Measurements from ENCODE around the gene POC1A.
"Not testable (repeated sequence)": the region's sequence is repeated elsewhere in the genome, so short reads cannot be mapped to it uniquely, and the experiment has no call there.

POC1A gene

DNA sequence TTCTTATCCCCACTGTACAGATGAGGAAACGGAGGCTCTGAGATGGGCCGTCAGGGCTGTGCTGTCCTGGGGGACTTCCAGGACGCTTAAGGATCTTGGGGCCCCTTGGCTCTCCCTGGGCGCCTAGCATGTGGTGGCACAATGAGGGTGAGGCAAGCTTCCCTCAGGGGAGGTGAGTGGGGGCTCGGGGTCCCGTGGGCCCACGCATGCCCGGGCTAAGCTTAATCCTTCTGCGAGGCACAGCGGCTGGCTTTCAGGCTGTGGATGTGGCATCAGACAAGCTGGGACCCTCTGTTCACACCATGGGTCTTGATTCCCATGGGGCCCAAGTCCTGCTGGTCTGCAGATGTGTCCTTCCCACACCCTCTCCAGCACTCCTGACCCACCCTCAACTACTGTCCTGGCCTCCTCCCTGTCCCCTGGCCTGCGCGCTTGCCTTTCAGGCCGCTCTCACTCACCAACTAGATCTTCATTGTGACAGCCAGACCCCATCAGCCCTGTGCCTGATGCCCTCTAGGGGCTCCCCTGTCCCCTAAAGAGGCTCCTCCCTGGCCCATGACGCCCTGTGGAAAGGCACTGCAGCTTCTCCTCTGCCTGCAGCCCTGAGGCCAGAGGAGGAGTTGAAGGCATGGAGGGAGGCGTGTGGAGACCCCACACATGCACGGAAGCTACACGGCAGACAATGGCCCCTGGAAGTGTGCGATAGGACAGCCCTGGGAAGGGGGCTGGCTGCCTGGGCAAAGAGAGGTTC lies 109.2 kb downstream of the POC1A start:
- no peak for DNase-seq (ENCODE audit: low read depth)

GRCh38 chr3:52043750-52044149 lies 110.5 kb downstream of the POC1A start:
- DNase-seq (ENCODE audit: low read depth) = no peak

DNA sequence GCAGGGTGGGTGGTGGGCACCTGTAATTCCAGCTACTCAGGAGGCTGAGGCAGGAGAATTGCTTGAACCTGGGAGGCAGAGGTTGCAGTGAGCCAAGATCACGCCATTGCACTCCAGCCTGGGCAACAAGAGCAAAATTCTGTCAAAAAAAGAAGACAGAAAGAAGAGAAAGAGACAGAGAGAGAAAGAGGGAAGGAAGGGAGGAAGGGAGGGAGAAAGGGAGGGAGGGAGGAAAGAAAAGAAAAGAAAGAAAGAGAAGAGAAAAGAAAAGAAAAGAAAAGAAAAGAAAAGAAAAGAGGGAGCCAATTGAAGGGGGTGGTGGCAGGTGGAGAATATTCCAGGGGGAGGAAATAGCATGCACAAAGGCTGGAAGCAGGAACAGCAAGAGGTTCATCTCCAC lies 111.2 kb downstream of the POC1A start:
- DNase-seq (ENCODE audit: low read depth) = not testable (repeated sequence)

- DNase-seq (ENCODE audit: low read depth) = no peak
These were observed 113.0 kb downstream of the POC1A start for GRCh38 chr3:52041118-52041731.

DNA sequence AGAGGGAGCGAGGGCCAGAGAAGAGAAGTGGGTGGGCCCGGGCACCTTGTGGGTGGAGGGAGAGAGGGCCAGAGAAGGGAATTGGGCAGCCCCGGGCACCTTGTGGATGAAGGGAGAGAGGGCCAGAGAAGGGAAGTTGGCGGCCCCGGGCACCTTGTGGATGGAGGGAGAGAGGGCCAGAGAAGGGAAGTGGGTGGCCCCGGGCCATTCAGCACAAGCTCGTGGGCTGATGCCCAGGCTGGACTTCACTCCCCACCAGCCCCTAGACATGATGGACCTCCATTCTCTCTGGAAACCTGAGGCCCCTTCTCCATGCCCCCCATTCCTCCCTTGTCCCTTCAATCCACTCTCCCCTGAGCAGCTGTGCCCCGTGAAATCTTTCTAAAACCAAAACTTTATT lies 113.6 kb downstream of the POC1A start:
- no peak for DNase-seq (ENCODE audit: low read depth)

DNA sequence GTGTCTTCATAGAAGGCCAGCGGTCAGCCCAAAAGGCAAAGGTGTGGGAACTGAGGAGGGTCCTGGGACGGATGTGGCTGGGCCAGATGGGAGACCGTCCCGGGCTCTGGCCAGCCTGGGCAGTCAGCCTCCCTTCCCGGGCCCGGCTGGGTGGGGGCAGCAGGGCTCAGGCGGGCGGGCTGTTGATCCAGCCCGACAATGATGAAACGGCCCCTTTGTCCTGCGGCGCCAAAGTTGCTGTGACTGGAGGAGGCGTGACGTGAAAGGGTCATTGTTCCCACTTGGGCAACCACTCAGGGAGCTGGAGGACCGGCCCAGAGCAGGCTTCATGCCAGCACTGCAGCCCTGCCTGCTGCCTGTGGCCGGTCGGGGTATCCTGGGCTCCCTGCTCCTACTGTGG lies 114.4 kb downstream of the POC1A start:
- no peak for DNase-seq (ENCODE audit: low read depth)

DNA sequence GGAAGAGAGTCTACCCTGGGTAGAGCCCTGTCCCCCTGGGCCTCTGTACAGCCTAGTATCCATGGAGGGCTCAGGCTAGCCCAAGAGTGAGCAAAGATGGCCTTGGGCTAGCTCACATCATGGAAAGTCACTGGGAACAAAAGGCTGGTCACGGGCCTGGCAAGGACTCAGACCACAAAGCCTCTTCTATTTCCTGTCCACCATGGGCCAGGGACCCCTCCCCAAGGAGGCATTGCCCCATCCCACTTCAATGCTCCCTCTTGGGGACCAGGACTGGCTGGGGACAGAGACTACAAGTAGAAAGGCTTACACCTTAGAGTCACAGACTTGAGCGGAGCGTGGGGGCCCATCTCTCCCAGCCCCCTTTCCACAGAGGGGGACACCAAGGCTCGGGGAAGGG lies 114.8 kb downstream of the POC1A start:
- DNase-seq (ENCODE audit: low read depth) = no peak

DNA sequence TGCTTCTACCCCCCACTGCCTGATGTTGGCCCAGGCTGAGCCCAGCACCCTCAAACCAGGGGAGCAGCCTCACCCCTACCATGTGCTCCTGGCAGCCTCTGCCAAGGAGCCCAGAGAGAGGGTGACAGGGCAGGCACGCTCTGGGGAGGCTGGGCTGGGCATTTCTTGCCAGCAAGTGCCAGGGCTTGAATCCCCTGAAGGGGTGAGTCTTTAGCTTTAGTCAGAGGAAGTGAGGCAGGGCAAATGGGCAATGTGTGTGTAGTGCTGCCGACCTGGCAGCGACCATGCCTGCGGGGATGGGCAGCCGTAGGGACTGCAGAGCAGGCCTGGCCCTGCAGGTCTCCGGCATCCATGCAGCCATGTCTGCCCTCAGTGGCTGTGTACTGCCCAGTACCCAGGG lies 116.0 kb downstream of the POC1A start:
- no peak for DNase-seq (ENCODE audit: low read depth)

DNA sequence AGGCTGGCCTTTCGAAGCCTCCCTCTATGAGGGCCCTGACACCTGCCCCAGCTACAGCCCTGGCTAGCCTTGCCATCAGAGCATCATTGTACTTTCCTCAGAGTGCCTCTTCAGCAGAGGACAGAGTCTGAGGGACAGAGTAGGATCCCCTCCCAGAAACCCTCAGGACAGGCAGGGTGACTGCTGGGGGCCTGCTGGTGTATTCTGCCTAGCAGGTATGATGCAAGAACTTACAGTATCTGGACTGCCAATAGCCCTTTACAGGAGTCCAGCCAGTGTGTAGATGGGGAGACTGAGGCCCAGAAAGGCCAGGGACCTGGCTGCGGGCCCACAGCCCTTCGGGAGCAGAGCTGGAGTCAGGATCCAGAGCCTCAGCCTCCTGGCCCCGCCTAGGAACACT lies 116.9 kb downstream of the POC1A start:
- no peak for DNase-seq (ENCODE audit: low read depth)

DNA sequence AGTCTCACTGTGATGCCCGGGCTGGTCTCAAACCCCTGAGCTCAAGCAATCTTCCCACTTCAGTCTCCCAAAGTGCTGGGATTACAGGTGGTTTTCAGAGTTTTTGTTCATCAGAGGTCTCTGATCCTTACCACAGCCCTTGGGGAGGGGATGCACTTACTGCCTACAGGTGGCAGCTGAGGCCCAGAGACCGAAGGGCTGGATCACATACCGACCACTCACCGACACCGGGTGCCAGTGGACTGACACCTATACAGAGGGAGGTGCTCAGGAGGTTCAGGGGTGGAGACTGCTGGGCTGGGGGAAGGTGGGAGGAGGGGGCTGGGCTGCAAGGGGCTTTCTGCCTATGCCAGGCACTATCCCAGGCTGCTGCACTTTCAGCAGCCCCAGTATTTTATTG lies 117.4 kb downstream of the POC1A start:
- DNase-seq (ENCODE audit: low read depth) = no peak

GRCh38 chr3:52036222-52036694 lies 118.0 kb downstream of the POC1A start:
- DNase-seq (ENCODE audit: low read depth) = no peak

DNA sequence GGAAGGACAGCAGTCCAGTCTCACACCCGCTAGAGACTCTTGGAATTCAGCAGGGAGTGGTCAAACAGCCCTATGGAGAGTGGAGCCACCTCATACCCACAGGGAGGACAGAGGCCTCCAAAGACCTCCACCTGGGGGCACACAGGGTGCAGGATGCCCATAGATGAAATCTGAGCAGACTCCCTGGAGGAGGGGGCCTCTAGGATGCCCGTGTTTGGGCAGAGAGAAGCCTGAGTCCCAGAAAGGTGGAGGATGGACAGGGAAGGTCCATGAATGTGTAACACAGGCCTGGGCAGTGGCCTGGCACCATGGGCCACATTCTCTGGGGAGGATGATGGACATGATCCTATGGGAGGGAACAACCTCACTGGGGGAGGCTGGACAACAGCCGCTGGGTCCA lies 119.6 kb downstream of the POC1A start:
- DNase-seq (ENCODE audit: low read depth) = no peak

DNA sequence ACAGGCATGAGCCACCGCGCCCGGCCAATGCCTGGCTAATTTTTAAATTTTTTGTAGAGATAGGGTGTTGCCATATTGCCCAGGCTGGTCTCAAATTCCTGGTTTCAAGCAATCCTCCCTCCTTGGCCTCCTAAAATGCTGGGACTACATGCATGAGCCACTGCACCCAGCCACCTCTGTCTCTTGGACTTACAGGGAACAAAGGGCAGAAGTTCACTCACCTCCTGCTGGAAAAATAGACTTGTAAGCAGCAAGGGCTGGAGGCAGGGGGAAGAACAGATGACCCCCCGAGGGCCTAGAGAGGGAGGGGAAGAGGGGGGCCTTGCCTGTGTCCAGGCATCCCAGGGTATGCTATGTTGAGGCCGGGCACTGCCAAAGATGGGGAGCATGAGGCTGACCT lies 120.0 kb downstream of the POC1A start:
- no peak for DNase-seq (ENCODE audit: low read depth)

- not testable (repeated sequence) for DNase-seq (ENCODE audit: low read depth)
These were observed 120.5 kb downstream of the POC1A start for GRCh38 chr3:52033748-52034147.

GRCh38 chr3:52032702-52033408 lies 121.4 kb downstream of the POC1A start:
- DNase-seq (ENCODE audit: low read depth) = no peak

DNA sequence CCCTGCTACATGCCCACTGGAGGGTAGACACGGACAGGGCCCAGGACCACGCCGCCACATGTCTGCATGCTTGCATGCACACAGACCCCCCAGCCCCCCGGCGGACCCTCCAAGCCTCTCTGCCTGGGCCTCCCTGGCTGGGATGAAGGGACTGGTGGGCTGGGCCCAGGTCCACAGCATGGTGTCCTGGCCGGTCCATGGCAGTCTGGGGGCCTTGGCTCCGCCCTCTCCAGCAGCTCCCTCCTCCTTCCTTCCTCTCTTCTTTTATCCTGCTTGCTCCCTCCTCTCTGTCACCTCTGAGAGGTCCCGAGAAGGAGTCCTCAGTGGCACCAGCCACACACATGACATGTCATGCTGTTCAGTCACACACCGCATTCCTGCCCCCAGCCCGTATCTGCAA lies 122.3 kb downstream of the POC1A start:
- no peak for DNase-seq (ENCODE audit: low read depth)

DNA sequence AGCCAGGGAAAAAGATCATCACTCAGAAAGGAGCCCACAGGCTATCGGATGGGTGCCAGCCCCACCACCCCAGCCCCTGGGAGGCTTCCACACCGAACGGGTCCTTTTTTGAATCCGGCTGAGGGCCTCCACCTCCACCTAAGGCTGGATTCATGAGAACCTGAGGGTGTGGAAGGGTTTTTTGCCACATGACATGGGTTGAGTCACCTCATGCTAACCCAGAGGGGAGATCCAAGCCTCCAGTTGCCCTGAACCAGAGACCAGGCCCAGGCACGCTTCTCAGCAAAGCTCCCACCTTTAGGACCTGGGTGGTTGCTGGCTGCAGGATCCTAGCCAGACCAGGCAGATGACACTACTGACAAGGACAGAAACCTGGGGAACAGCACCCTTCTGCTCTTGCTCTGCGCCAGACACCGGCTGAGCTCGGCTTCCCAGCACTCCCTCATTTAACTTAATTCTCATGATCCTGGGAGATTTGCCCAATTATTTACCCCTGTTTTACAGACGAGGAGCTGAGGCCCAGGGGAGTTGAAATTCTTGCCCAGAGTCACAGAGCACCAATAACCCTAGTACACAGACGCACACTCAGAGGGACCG lies 123.4 kb downstream of the POC1A start:
- no peak for DNase-seq (ENCODE audit: low read depth)

- no peak for DNase-seq (ENCODE audit: low read depth)
These were observed 124.7 kb downstream of the POC1A start for GRCh38 chr3:52029535-52029934.

DNA sequence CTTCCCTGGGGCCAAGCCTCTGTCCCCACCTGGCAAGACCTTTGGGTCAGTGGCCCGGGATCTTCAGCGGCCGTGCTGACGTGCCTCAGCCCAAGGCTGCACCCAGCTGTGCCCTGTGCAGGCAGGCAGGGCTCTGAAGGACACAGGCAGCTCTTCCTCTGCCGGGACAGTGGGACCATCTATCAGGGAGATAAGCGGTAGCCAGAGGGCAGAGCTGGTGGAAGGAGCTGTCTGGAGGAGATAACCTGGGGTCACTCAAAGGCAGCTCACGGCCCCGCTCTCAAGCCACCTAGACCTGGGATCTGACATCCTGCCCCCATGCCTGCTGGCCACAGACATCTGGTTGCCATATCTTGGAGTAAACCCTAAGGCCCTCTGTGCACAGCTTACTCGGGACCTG lies 125.2 kb downstream of the POC1A start:
- DNase-seq (ENCODE audit: low read depth) = no peak

- DNase-seq (ENCODE audit: low read depth) = no peak
These were observed 125.7 kb downstream of the POC1A start for GRCh38 chr3:52028572-52028971.

GRCh38 chr3:52026041-52026440 lies 128.2 kb downstream of the POC1A start:
- DNase-seq (ENCODE audit: low read depth) = no peak

- DNase-seq (ENCODE audit: low read depth) = no peak
These were observed 128.8 kb downstream of the POC1A start for GRCh38 chr3:52025453-52025852.

Data from stimulated activated CD8-positive, alpha-beta memory T cell treated with anti-CD3 and anti-CD28 coated beads, Interleukin-12 subunit alpha, Interleukin-12 subunit beta, amount 100 ng/mL, for 4 hours (primary cell).